Neural progenitor cell (in vitro differentiated cells): Measurements from ENCODE around the gene FEM1B. TPM values are rescaled to one million over a fixed set of nuclear protein-coding genes. Genes with fewer than 3 reads are reported as not detected.

Source experiments
- DNase-seq: peaks from one replicate; pipeline ENCODE4 v3.0.0-alpha.2; 2016; ENCODE audit warnings: low spot score
- H2AFZ ChIP-seq: fragments of 200-600 bp; sonication (generic); replicated peaks from 2 replicates; pipeline ENCODE4 v1.6.1; 2016; ENCODE audit warnings: antibody characterized with exemption
- H3F3A ChIP-seq: fragments of 200-600 bp; sonication (generic); 2 replicates; pipeline ENCODE4 v1.6.1; 2016; ENCODE audit warnings: antibody characterized with exemption, low read depth
- H3K27ac ChIP-seq: fragments of 200-600 bp; sonication (generic); 2 replicates; pipeline ENCODE4 v1.5.1; 2016; ENCODE audit warnings: mild to moderate bottlenecking
- H3K27me3 ChIP-seq: fragments of 200-600 bp; sonication (generic); 2 replicates; pipeline ENCODE4 v1.6.1; 2016; ENCODE audit warnings: mild to moderate bottlenecking, moderate library complexity
- H3K36me3 ChIP-seq: fragments of 200-600 bp; sonication (generic); 2 replicates; pipeline ENCODE4 v1.5.1; 2016
- H3K4me1 ChIP-seq: fragments of 200-600 bp; sonication (generic); 2 replicates; pipeline ENCODE4 v1.6.1; 2016; ENCODE audit warnings: mixed run types
- H3K4me2 ChIP-seq: fragments of 200-600 bp; sonication (generic); 2 replicates; pipeline ENCODE4 v1.6.1; 2016
- H3K4me3 ChIP-seq: fragments of 200-600 bp; sonication (generic); 2 replicates; pipeline ENCODE4 v1.5.1; 2016
- H3K79me2 ChIP-seq: fragments of 200-600 bp; sonication (generic); 2 replicates; pipeline ENCODE4 v1.6.1; 2016; ENCODE audit warnings: low read depth
- H3K9ac ChIP-seq: fragments of 200-600 bp; sonication (generic); 2 replicates; pipeline ENCODE4 v1.6.1; 2016
- H3K9me3 ChIP-seq: fragments of 200-600 bp; sonication (generic); 2 replicates; pipeline ENCODE4 v1.5.1; 2016; ENCODE audit warnings: low read depth
- H4K20me1 ChIP-seq: fragments of 200-600 bp; sonication (generic); 2 replicates; pipeline ENCODE4 v1.6.1; 2016; ENCODE audit warnings: low read depth
- H3K27ac Mint-ChIP-seq: 3 replicates; pipeline ENCODE4 v1.8.0; 2021; ENCODE audit warnings: mixed read lengths
- H3K27me3 Mint-ChIP-seq: 2 replicates; pipeline ENCODE4 v1.8.0; 2022; ENCODE audit warnings: low read depth, mild to moderate bottlenecking, inconsistent platforms, moderate library complexity, mixed read lengths; ENCODE audit not compliant: insufficient read depth
- H3K36me3 Mint-ChIP-seq: 3 replicates; pipeline ENCODE4 v1.8.0; 2021; ENCODE audit warnings: mixed read lengths
- H3K4me1 Mint-ChIP-seq: 3 replicates; pipeline ENCODE4 v1.8.0; 2021; ENCODE audit warnings: mixed read lengths
- H3K4me3 Mint-ChIP-seq: 3 replicates; pipeline ENCODE4 v1.8.0; 2021; ENCODE audit warnings: mild to moderate bottlenecking, moderate library complexity, mixed read lengths
- H3K9me3 Mint-ChIP-seq: 3 replicates; pipeline ENCODE4 v1.8.0; 2020; ENCODE audit warnings: mixed read lengths
- CTCF ChIP-seq: fragments of 200-600 bp; sonication (generic); IDR thresholded peaks from 2 replicates; pipeline ENCODE4 v1.5.1; 2017; ENCODE audit warnings: antibody characterized with exemption, mild to moderate bottlenecking
- EZH2 ChIP-seq: fragments of 200-600 bp; sonication (generic); IDR thresholded peaks from 2 replicates; pipeline ENCODE4 v1.6.1; 2017; ENCODE audit warnings: antibody characterized with exemption, mild to moderate bottlenecking, moderate library complexity
- EZH2phosphoT487 ChIP-seq: fragments of 200-600 bp; sonication (generic); IDR thresholded peaks from 2 replicates; pipeline ENCODE4 v1.6.1; 2017; ENCODE audit warnings: antibody characterized with exemption
- total RNA-seq: library from RNA; depleted of rRNA; stranded (reverse); fragments of >200 nt; gene quantifications from 2 replicates; pipeline ENCODE4 v1.2.3, GENCODE V29; 2015; ENCODE audit warnings: low replicate concordance

Gene FEM1B
- total RNA-seq, 1 donor from 2014 or later: 80.0 TPM

- H3K4me3 Mint-ChIP-seq: no peak overlapping the region
- Histone ChIP-seq H3K4me1 (no peaks in the 10 kb centered on the region), H3K9me3 (no peaks in the 10 kb centered on the region), H3K4me2 (no peak overlapping the region), H3F3A (peaks cover 18% of the 10 kb centered on the region), H3K36me3 (no peaks in the 10 kb centered on the region), H3K4me3 (no peak overlapping the region), H4K20me1 (no peaks in the 10 kb centered on the region), H3K79me2 (no peaks in the 10 kb centered on the region), H3K27ac (no peak overlapping the region), H3K9ac (no peak overlapping the region), H3K27me3 (no peaks in the 10 kb centered on the region), H2AFZ (no peak overlapping the region)
- peaks cover 9% of the 10 kb centered on the region for H3K27me3 Mint-ChIP-seq
- TF ChIP-seq CTCF (no peak), EZH2phosphoT487 (no peak), EZH2 (no peak)
- H3K36me3 Mint-ChIP-seq: no peaks in the 10 kb centered on the region
- peaks cover 3% of the 10 kb centered on the region for H3K4me1 Mint-ChIP-seq
- H3K27ac Mint-ChIP-seq: no peak overlapping the region
- no peaks in the 10 kb centered on the region for H3K9me3 Mint-ChIP-seq
- DNase-seq: no peak
Observed at GRCh38 chr15:68264282-68264681, 13.3 kb upstream of the FEM1B start.

- Histone ChIP-seq H4K20me1 (no peaks in the 10 kb centered on the region), H3K9ac (no peak overlapping the region), H3K9me3 (no peaks in the 10 kb centered on the region), H3F3A (peaks cover 18% of the 10 kb centered on the region), H3K27ac (no peak overlapping the region), H3K4me3 (no peak overlapping the region), H3K79me2 (no peaks in the 10 kb centered on the region), H3K36me3 (no peaks in the 10 kb centered on the region), H3K4me2 (no peak overlapping the region), H2AFZ (no peak overlapping the region), H3K27me3 (no peaks in the 10 kb centered on the region), H3K4me1 (no peaks in the 10 kb centered on the region)
- H3K9me3 Mint-ChIP-seq: no peaks in the 10 kb centered on the region
- no peaks in the 10 kb centered on the region for H3K36me3 Mint-ChIP-seq
- peaks cover 3% of the 10 kb centered on the region for H3K4me1 Mint-ChIP-seq
- H3K27me3 Mint-ChIP-seq: peaks cover 9% of the 10 kb centered on the region
- H3K4me3 Mint-ChIP-seq: no peak overlapping the region
- DNase-seq: no peak
- H3K27ac Mint-ChIP-seq: no peak overlapping the region
- TF ChIP-seq CTCF: no peak
- no peak for TF ChIP-seq EZH2
- TF ChIP-seq EZH2phosphoT487: no peak
Observed at GRCh38 chr15:68265081-68265480, 12.5 kb upstream of the FEM1B start.

DNA sequence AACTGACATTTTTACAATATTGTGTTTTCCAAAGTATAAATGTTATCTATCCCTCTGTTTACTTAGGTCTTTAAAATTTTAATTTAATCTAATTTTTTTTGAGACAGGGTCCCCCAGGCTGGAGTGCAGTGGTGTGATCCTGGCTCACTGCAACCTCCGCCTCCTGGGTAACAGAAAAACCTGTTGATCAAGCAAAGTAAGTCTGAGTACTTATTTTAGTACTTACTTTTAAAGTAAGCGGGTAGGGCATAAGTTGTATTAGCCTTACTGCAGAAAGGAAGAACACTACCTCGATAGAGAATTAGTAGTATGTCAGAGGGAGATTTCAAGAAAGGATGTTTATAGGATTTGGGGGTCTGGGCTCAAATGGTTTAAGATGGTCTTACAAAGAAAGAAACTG, 11.9 kb upstream of the FEM1B start:
- H3K36me3 ChIP-seq: no peaks in the 10 kb centered on the region
- Mint-ChIP-seq H3K27ac (no peak overlapping the region), H3K36me3 (no peaks in the 10 kb centered on the region), H3K27me3 (peaks cover 9% of the 10 kb centered on the region), H3K4me1 (peaks cover 5% of the 10 kb centered on the region), H3K9me3 (no peaks in the 10 kb centered on the region), H3K4me3 (no peak overlapping the region)
- no peak overlapping the region for H3K9ac ChIP-seq
- TF ChIP-seq CTCF: no peak
- TF ChIP-seq EZH2: no peak
- no peak for TF ChIP-seq EZH2phosphoT487
- H3K4me2 ChIP-seq: no peak overlapping the region
- H3F3A ChIP-seq: peaks cover 18% of the 10 kb centered on the region
- no peaks in the 10 kb centered on the region for H4K20me1 ChIP-seq
- no peaks in the 10 kb centered on the region for H3K9me3 ChIP-seq
- no peak for DNase-seq
- H3K4me3 ChIP-seq: no peak overlapping the region
- H3K4me1 ChIP-seq: no peaks in the 10 kb centered on the region
- no peak overlapping the region for H2AFZ ChIP-seq
- H3K27me3 ChIP-seq: no peaks in the 10 kb centered on the region
- H3K79me2 ChIP-seq: no peaks in the 10 kb centered on the region
- no peak overlapping the region for H3K27ac ChIP-seq

DNA sequence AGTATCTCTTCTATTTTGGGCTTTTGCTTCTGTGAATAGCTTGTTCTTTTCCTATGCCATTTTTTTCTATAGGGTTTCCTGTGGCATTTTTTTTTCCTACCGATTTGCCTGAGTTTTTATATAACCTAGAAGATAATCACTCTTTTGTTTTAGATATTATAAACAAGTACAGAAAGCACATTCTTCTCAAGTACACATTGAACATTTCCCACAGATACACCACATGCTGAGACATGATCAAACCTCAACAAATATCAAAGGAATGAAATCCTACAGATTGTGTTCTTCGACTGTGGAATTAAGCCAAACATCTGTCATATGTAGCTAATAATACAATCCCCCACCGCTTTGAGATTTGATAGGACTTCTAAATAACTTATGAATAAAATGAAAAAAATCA, 9.1 kb upstream of the FEM1B start:
- Histone ChIP-seq H3K79me2 (no peaks in the 10 kb centered on the region), H3K4me3 (no peak overlapping the region), H3K36me3 (no peaks in the 10 kb centered on the region), H3K27me3 (no peaks in the 10 kb centered on the region), H3K9me3 (no peaks in the 10 kb centered on the region), H3K4me1 (peaks cover 11% of the 10 kb centered on the region), H3F3A (peaks cover 18% of the 10 kb centered on the region), H4K20me1 (no peaks in the 10 kb centered on the region), H3K4me2 (no peak overlapping the region), H3K9ac (no peak overlapping the region), H3K27ac (no peak overlapping the region), H2AFZ (no peak overlapping the region)
- Mint-ChIP-seq H3K27me3 (peaks cover 5% of the 10 kb centered on the region), H3K27ac (no peak overlapping the region), H3K4me1 (peaks cover 20% of the 10 kb centered on the region), H3K36me3 (no peaks in the 10 kb centered on the region), H3K9me3 (no peaks in the 10 kb centered on the region), H3K4me3 (no peak overlapping the region)
- no peak for DNase-seq
- TF ChIP-seq EZH2phosphoT487: no peak
- no peak for TF ChIP-seq EZH2
